LNCAP (cell line): ENCODE data around the gene IL12A.

Source experiments
- TF ChIP-seq, protein P1 (sequence below): fragments of 450-650 bp; IDR thresholded peaks from 2 replicates; pipeline ENCODE4 v1.5.1; 2017; ENCODE audit warnings: mild to moderate bottlenecking

IL12A gene

DNA sequence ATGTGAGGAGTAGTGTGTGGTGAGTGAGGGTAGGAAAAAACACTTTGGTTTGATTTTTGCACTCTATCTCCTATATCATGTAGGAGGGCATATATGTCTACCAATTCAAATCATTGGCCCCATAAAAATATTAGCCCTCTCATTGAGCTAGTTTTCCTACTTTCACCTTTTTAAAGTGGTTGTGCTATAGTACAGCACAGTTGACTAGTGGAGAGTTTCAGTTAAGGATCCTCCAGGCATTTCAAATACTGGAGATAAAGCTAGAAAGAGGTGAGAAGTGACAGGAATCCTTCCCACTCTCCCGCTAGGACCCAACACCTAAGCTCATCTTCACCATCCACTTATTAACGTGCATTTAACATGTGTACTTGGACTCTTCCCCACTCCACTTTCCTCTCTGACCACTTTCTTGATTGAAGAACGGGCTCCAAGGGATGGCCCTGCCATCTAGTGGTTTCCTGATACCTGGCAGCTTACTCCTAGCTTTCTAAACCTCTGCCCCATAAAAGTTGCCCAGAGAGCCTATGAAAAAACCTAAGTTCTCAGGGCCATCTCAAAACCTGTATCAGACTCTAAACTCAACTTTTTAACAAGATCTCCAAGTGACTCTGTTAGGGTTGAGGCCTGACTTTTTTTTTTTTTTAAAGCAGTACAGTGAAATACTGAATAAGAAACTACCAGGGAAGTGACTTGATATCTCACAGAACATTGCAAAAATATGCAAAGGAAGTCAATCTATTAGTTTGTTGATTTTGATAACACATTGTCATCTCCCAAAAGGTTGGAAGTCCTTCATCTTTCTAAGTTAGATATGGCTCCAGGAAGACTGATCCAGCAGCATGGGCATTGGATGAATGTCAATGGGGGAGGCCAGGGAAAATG lies 17.9 kb downstream of the IL12A start:
- TF ChIP-seq, protein P1, sequence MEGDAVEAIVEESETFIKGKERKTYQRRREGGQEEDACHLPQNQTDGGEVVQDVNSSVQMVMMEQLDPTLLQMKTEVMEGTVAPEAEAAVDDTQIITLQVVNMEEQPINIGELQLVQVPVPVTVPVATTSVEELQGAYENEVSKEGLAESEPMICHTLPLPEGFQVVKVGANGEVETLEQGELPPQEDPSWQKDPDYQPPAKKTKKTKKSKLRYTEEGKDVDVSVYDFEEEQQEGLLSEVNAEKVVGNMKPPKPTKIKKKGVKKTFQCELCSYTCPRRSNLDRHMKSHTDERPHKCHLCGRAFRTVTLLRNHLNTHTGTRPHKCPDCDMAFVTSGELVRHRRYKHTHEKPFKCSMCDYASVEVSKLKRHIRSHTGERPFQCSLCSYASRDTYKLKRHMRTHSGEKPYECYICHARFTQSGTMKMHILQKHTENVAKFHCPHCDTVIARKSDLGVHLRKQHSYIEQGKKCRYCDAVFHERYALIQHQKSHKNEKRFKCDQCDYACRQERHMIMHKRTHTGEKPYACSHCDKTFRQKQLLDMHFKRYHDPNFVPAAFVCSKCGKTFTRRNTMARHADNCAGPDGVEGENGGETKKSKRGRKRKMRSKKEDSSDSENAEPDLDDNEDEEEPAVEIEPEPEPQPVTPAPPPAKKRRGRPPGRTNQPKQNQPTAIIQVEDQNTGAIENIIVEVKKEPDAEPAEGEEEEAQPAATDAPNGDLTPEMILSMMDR = peak; percentile 90

DNA sequence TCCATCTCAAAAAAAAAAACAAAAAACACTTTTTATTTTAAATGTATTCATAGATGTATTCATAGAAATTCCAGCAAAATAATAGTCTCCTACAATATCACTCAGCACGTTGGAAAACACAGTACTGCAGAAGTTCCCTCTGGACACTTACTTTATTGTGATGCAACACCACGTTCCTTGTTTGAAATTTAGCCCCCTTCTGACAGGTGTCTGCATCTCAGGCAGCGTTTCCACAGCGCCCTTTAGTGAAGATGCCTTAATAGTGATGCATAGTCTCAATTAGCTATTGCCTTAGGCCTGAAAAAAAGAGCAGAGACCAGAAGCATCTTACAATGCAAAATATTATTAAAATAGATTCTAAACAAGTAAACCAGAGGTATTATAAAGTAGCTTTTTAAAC lies 20.3 kb downstream of the IL12A start:
- TF ChIP-seq, protein P1 = no peak

DNA sequence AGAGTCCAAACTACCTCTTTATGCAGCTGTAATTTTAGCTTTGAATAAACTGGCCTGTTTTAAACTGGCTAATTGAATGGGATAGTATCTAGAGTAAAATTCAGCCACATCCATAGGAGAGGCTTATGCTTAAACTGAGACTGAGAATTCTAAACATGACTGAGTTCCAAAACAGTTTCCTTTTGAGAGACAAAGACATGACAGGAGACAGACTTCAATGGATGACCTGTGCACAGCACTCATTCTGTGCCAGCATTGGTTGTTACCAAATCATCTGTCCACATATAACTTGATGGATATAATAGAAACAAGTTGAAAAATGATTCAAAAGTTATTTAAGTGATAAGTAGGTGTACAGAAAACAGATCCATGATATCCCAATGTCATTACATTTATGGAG lies 20.9 kb downstream of the IL12A start:
- TF ChIP-seq, protein P1 = no peak

DNA sequence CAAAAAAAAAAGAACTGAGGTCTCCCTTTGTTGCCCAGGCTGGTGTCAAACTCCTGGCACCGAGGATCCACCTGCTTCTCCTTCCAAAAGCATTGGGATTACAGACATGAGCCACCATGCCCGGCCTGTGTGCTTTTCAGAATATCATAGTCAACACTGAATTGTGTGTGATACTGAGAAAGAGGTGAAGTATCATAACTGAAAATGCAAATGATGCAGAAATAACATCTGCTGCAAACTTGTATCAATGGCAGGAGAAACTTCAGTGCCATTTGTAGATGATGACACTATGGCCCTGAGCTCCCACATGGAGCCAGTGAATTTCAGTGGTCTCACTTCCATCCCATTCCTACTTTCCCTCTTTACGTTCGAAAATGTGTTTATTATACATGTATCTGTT lies 21.9 kb downstream of the IL12A start:
- TF ChIP-seq, protein P1 = no peak

DNA sequence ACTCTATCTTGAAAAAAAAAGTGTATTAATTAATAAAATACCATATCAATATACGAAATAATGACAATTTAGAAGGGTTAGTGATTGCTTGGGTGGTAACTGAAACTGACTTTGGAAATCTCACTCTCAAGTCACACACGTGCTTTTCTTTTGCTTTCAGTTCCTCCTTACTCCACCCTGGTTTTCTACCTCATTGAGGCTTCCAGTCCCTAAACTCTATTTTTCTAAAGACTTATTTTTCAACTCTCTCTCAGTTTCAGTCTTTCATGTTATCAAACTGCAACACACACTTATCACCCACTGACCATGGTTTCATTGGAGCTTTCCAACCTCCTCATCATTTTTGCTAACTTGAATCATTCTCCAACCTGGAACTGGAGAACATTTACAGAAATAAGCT lies 23.5 kb downstream of the IL12A start:
- TF ChIP-seq, protein P1 = no peak

DNA sequence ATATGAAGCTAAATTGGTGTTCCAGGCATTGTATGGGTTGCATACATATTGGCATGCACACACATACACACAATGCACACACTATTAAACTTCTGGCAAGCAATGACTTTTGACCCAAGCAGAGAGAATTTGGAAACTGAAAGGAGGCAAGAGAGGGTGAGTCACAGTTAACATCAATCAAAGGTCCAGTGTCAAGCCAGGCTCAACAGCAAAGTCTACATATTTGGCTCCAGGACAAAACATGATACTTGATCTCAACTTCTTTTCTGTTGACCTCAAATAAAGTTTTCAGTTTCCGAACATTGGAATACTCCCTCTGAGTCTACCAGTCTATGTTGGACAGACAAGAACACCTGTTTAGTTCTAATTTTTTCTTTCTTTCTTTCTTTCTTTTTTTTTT lies 28.3 kb downstream of the IL12A start:
- TF ChIP-seq, protein P1 = no peak

DNA sequence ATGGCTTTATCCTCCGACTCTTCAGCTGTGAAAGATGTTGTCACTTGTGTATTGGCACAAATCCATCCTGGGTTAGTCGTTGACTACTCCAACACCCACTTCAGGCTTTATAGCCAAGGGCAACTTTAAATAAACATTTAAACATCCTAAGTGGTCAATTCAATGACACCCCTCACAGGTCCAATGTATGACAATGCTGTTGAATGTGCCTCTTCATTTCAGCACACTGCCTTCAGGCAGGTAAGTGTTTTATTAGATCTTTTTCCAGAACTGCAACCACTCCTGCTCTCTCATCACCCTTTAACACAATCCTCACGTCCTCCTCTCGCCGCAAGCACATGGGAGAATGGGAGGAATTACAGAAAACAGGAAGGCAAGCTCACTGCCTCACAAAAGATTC lies 30.3 kb downstream of the IL12A start:
- TF ChIP-seq, protein P1 = no peak
